ENCODE results near the gene SCO1.
A peak's percentile ranks its signal among the peaks of the same experiment; 100 is the strongest.

The SCO1 gene

DNA sequence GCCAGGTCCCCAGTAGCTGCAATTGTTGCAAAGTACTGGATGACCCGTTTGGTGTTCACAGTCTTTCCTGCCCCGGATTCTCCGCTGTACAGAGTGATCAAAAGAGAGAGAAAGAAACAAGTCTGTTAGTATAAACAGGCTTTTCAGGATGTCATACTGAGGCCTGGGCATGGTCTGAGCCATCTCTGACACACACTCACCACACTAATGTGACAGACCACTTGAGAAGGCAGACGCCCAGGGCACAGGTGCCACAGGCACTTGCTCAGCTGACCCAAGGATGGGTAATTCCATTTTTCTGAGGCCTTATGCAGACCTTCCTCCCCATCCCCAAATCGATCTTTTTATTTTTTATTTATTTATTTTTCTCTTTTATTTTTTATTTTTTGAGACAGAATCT, 47.7 kb downstream of the SCO1 start:
- TF ChIP-seq Cebpa-rat (IDR thresholded peaks at IDR 0.05) = no peak
- Histone ChIP-seq H3K27ac (no peak overlapping the region), H4K20me1 (no peaks in the 10 kb centered on the region), H3K9ac (no peak overlapping the region), H3K27me3 (no peaks in the 10 kb centered on the region), H3K36me3 (peaks cover 0 to 6% (median 0%) of the 10 kb centered on the region in 11 experiments; a peak in 2 of 22 replicates), H3K4me3 (no peak overlapping the region), H3K4me2 (no peak overlapping the region), H3K9me3 (replicated peaks in 1 of 11) (no peaks in the 10 kb centered on the region), H3K4me1 (peaks cover 0 to 10% (median 0%) of the 10 kb centered on the region in 10 experiments; a peak in 2 of 20 replicates)

- H3K27me3 ChIP-seq = no peaks in the 10 kb centered on the region
- TF ChIP-seq Cebpa-rat (IDR thresholded peaks at IDR 0.05) = no peak
- no peak overlapping the region for H3K4me2 ChIP-seq
These were observed 48.4 kb downstream of the SCO1 start for GRCh38 chr17:10648956-10649355.

DNA sequence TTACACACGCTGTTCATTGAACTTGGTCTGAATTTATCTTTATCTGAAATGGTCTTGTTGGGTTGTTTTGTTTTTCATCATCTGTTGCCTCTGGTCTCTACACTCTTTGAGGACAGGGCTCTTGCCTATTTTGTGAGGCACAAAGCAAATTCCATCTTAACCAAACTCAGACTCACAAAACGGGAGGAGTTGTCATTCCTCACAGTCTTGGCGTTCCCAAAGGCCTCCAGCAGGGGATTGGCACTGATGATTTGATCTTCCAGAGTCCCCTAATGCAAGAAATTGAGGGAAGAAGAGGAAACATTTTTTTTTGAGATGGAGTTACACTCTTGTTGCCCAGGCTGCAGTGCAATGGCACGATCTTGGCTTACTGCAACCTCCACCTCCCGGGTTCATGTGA, 49.0 kb downstream of the SCO1 start:
- Histone ChIP-seq H3K36me3 (peaks cover 0 to 12% (median 0%) of the 10 kb centered on the region in 11 experiments; a peak in 2 of 22 replicates), H3K4me3 (no peak overlapping the region), H3K4me1 (peaks cover 0 to 5% (median 0%) of the 10 kb centered on the region in 10 experiments; a peak in 2 of 20 replicates), H3K4me2 (no peak overlapping the region), H4K20me1 (no peaks in the 10 kb centered on the region), H3K27ac (no peak overlapping the region), H3K27me3 (no peaks in the 10 kb centered on the region), H3K9ac (no peak overlapping the region), H3K9me3 (replicated peaks in 1 of 11) (no peaks in the 10 kb centered on the region)
- no peak for TF ChIP-seq Cebpa-rat (IDR thresholded peaks at IDR 0.05)

More at GRCh38 chr17:10648956-10649355, 48.4 kb downstream of the SCO1 start:
- Histone ChIP-seq H3K27ac (no peak overlapping the region), H3K36me3 (peaks cover 0 to 12% (median 0%) of the 10 kb centered on the region in 11 experiments; a peak in 2 of 22 replicates), H4K20me1 (no peaks in the 10 kb centered on the region), H3K4me3 (no peak overlapping the region), H3K9ac (no peak overlapping the region), H3K9me3 (replicated peaks in 1 of 11) (no peaks in the 10 kb centered on the region), H3K4me1 (peaks cover 0 to 10% (median 0%) of the 10 kb centered on the region in 10 experiments; a peak in 2 of 20 replicates)

DNA sequence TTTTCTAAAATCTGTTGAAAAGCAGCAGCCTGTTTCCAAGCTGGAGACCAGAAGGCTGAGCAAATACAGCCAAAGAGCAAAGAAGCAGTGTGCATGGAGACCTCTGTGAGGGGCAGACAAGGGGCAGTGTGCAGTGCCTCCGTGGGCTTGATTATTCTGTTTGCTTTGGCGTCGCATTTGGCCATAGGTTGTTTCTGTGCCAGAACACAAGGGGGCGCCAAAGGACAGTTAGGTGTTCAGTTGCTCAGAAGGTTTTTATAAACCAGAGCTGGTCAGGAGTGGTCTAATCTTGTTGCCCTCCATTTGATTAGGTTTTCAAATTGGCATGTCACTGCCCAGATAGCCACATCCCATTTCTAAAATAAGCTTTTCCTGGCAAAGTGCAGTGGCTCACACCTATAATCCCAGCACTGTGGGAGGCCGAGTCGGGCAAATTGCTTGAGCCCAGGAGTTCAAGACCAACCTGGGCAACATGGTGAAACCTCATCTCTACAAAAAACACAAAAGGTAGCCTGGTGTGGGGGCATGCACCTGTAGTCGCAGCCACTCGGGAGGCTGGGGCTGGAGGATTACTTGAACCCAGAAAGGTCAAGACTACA, 50.8 kb downstream of the SCO1 start:
- no peaks in the 10 kb centered on the region for H4K20me1 ChIP-seq
- H3K4me2 ChIP-seq = no peak overlapping the region
- TF ChIP-seq Cebpa-rat (IDR thresholded peaks at IDR 0.05) = no peak
- H3K4me3 ChIP-seq = no peak overlapping the region
- no peaks in the 10 kb centered on the region for H3K27me3 ChIP-seq
- peaks cover 0 to 18% (median 0%) of the 10 kb centered on the region in 11 experiments; a peak in 5 of 22 replicates for H3K36me3 ChIP-seq
- H3K9ac ChIP-seq = no peak overlapping the region
- no peaks in the 10 kb centered on the region for H3K9me3 ChIP-seq (replicated peaks in 1 of 11)
- H3K4me1 ChIP-seq = no peaks in the 10 kb centered on the region
- no peak overlapping the region for H3K27ac ChIP-seq

DNA sequence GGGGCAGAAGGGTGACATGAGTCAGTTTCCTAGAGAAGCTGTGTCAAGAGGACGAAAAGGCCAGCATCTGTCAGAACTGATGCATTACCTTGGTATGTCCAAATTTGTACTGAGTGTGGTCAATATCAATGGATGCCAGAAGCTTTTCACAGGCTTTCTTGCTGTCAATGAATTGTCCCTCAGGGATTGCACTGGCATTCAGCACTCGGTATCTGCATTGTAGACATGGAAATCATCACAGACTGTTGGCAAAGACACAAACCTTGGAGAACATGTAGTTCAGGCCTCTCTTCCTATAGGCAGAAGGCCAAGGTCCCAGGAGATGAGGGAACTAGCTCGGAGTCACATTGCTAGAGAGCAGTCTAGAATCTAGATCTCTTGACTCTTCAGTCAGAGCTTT, 56.9 kb downstream of the SCO1 start:
- Histone ChIP-seq H3K9ac (no peak overlapping the region), H3K36me3 (peaks cover 0 to 56% (median 24%) of the 10 kb centered on the region in 11 experiments; a peak in 18 of 22 replicates), H3K4me3 (no peak overlapping the region), H3K4me2 (no peak overlapping the region), H3K27me3 (no peaks in the 10 kb centered on the region), H3K4me1 (0 out of 20 replicates have a peak, but pooled peaks cover 0 to 4% (median 0%) of the 10 kb centered on the region in 10 experiments), H4K20me1 (no peaks in the 10 kb centered on the region), H3K9me3 (replicated peaks in 1 of 11) (no peaks in the 10 kb centered on the region), H3K27ac (no peak overlapping the region)
- no peak for TF ChIP-seq Cebpa-rat (IDR thresholded peaks at IDR 0.05)

GRCh38 chr17:10638151-10638550, 59.2 kb downstream of the SCO1 start:
- H3K36me3 ChIP-seq = peaks cover 0 to 51% (median 24%) of the 10 kb centered on the region in 11 experiments; a peak in 18 of 22 replicates
- H4K20me1 ChIP-seq = no peaks in the 10 kb centered on the region
- H3K9me3 ChIP-seq (replicated peaks in 1 of 11) = no peaks in the 10 kb centered on the region
- no peak overlapping the region for H3K27ac ChIP-seq
- no peak overlapping the region for H3K4me2 ChIP-seq
- peaks cover 11 to 19% (median 14%) of the 10 kb centered on the region in 10 experiments for H3K4me1 ChIP-seq
- TF ChIP-seq Cebpa-rat (IDR thresholded peaks at IDR 0.05) = no peak
- H3K9ac ChIP-seq = no peak overlapping the region
- no peak overlapping the region for H3K4me3 ChIP-seq
- H3K27me3 ChIP-seq = no peaks in the 10 kb centered on the region

- H3K4me3 ChIP-seq = no peak overlapping the region
- H3K9ac ChIP-seq = no peak overlapping the region
- H3K4me1 ChIP-seq = peaks cover 11 to 19% (median 15%) of the 10 kb centered on the region in 10 experiments
- H3K27ac ChIP-seq = no peak overlapping the region
- TF ChIP-seq Cebpa-rat (IDR thresholded peaks at IDR 0.05) = no peak
- no peaks in the 10 kb centered on the region for H4K20me1 ChIP-seq
- peaks cover 0 to 49% (median 19%) of the 10 kb centered on the region in 11 experiments; a peak in 18 of 22 replicates for H3K36me3 ChIP-seq
- no peak overlapping the region for H3K4me2 ChIP-seq
- no peaks in the 10 kb centered on the region for H3K27me3 ChIP-seq
- no peaks in the 10 kb centered on the region for H3K9me3 ChIP-seq (replicated peaks in 1 of 11)
These were observed 62.0 kb downstream of the SCO1 start for GRCh38 chr17:10635290-10635689.

DNA sequence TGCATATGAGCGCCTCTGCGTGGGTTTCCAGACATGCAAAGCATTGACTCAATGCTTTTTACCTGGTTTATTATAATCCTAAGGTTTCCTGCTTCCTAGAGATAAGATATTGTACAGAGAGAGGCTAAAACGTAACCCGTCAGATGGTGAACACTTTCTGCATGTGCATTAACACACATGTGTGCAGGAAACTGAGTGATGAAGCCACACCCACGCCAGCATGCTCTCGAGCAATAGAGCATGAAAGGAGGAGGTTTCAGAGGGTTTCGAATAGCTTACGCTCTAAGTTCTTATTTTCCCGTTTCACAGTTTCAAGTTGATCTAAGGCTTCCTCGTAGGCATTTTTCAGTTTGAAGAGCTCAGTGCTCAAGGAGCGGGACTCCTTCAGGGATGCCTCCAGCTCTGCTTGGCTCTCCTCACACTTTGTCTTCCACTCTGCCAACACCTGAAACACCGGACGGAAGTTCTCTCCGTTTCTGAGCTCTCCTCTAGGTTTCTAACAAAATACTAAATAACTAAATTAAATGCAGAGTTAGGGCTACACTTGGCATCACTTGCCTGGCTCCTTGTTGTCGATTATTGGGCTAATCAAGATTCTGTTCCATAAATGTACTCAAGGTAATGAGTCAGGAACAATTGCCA, 63.5 kb downstream of the SCO1 start:
- Histone ChIP-seq H3K9me3 (replicated peaks in 1 of 11) (peaks cover 0 to 3% (median 0%) of the 10 kb centered on the region in 11 experiments; a peak in 1 of 22 replicates), H3K4me1 (peaks cover 11 to 19% (median 15%) of the 10 kb centered on the region in 10 experiments), H3K27me3 (no peaks in the 10 kb centered on the region), H4K20me1 (no peaks in the 10 kb centered on the region), H3K27ac (no peak overlapping the region; a peak in 2 of 22 replicates), H3K36me3 (peaks cover 0 to 44% (median 8%) of the 10 kb centered on the region in 11 experiments; a peak in 17 of 22 replicates), H3K9ac (peak overlapping the region in 2 of 11 experiments; percentile 29 to 48; a peak in 2 of 22 replicates), H3K4me3 (peak overlapping the region in 1 of 10 experiments; percentile 28; a peak in 2 of 20 replicates), H3K4me2 (peak overlapping the region; percentile 56 to 82 (median 70))
- TF ChIP-seq Cebpa-rat (IDR thresholded peaks at IDR 0.05) = no peak

DNA sequence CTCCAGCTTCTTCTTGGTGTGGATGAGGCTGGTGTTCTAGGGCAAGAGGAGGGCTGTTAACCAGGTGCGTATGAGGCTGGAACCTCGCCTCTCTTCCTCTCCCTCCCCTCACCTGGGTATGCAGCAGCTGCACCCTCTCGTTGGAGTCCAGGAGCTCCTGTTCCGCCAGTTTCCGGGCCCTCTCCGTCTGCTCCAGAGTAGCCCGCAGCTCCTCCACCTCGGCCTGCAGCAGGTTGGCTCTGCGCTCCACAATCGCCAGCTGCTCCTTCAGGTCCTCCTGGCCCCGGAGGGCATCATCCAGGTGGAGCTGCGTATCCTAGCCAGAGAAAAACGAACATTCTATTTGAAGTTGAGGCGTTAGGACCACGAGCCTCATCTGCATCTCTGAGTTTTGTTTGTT, 65.6 kb downstream of the SCO1 start:
- Histone ChIP-seq H3K9ac (no peak overlapping the region), H3K4me2 (no peak overlapping the region), H3K36me3 (peaks cover 0 to 34% (median 3%) of the 10 kb centered on the region in 11 experiments; a peak in 6 of 22 replicates), H3K4me1 (peaks cover 11 to 25% (median 16%) of the 10 kb centered on the region in 10 experiments), H3K27me3 (no peaks in the 10 kb centered on the region), H3K4me3 (no peak overlapping the region), H3K9me3 (replicated peaks in 1 of 11) (peaks cover 0 to 3% (median 0%) of the 10 kb centered on the region in 11 experiments; a peak in 1 of 22 replicates), H3K27ac (no peak overlapping the region), H4K20me1 (no peaks in the 10 kb centered on the region)
- no peak for TF ChIP-seq Cebpa-rat (IDR thresholded peaks at IDR 0.05)

Data from BLaER1 treated with 17β-estradiol and CSF1 and Interleukin-3, amounts not matched to agents 10 nM and 100 nM (cell line).